IPS-NIHi11 (cell line): ENCODE measurements around the gene TYMS.
"Not testable (repeated sequence)": the region's sequence is repeated elsewhere in the genome, so short reads cannot be mapped to it uniquely, and the experiment has no call there.

Experiments used
- DNase-seq: peaks from one replicate; pipeline ENCODE4 v3.0.0; 2012; ENCODE audit warnings: mixed read lengths, low spot score

Gene TYMS

GRCh38 chr18:678482-679182, 21.2 kb downstream of the TYMS start:
- no peak for DNase-seq

- DNase-seq, result no peak
Measured at GRCh38 chr18:679516-679915, 22.1 kb downstream of the TYMS start.

- DNase-seq, result no peak
Measured at GRCh38 chr18:680392-680791, 22.9 kb downstream of the TYMS start.

GRCh38 chr18:681985-682384, 24.5 kb downstream of the TYMS start:
- DNase-seq, result no peak

- DNase-seq, result not testable (repeated sequence)
Measured at GRCh38 chr18:682416-682815, 25.0 kb downstream of the TYMS start.

- no peak for DNase-seq
Measured at GRCh38 chr18:682833-683232, 25.4 kb downstream of the TYMS start.

- no peak for DNase-seq
Measured at GRCh38 chr18:683531-683930, 26.1 kb downstream of the TYMS start.

GRCh38 chr18:685438-685837, 28.0 kb downstream of the TYMS start:
- peak; percentile 48 for DNase-seq

GRCh38 chr18:686339-687111, 29.1 kb downstream of the TYMS start:
- DNase-seq, result peak; percentile 63

- DNase-seq, result no peak
Measured at GRCh38 chr18:688323-688722, 30.9 kb downstream of the TYMS start.

- DNase-seq, result no peak
Measured at GRCh38 chr18:692824-693223, 35.4 kb downstream of the TYMS start.

- no peak for DNase-seq
Measured at GRCh38 chr18:693466-694187, 36.2 kb downstream of the TYMS start.

GRCh38 chr18:697012-697411, 39.6 kb downstream of the TYMS start:
- DNase-seq, result no peak

GRCh38 chr18:697800-698199, 40.3 kb downstream of the TYMS start:
- no peak for DNase-seq

GRCh38 chr18:703213-703967, 45.9 kb downstream of the TYMS start:
- no peak for DNase-seq

GRCh38 chr18:706405-706804, 49.0 kb downstream of the TYMS start:
- DNase-seq, result no peak

- DNase-seq, result no peak
Measured at GRCh38 chr18:708096-708495, 50.6 kb downstream of the TYMS start.

- no peak for DNase-seq
Measured at GRCh38 chr18:709771-710170, 52.3 kb downstream of the TYMS start.

- DNase-seq, result no peak
Measured at GRCh38 chr18:710418-711300, 53.2 kb downstream of the TYMS start.

GRCh38 chr18:711310-711656, 53.8 kb downstream of the TYMS start:
- DNase-seq, result no peak

- DNase-seq, result peak; percentile 37
Measured at GRCh38 chr18:711657-712400, 54.4 kb downstream of the TYMS start.
